Effector memory CD4-positive, alpha-beta T cell (primary cell): ENCODE results near the gene RPL34.

ENCODE experiments used
- DNase-seq, 3 donors: peaks; one replicate each; pipeline ENCODE4 v3.0.0-alpha.2; 2020
- H3K27ac ChIP-seq: 2 replicates; pipeline ENCODE4 v1.7.0; 2013; ENCODE audit warnings: mild to moderate bottlenecking, low read length, moderate library complexity; ENCODE audit not compliant: insufficient read depth, poor library complexity, severe bottlenecking
- H3K27me3 ChIP-seq: replicated peaks from 2 replicates; pipeline ENCODE4 v1.7.0; 2013; ENCODE audit warnings: mild to moderate bottlenecking, low read length; ENCODE audit not compliant: insufficient read depth, control insufficient read depth, poor library complexity, severe bottlenecking
- H3K36me3 ChIP-seq: 2 replicates; pipeline ENCODE4 v1.7.0; 2013; ENCODE audit warnings: mild to moderate bottlenecking, low read length, moderate library complexity; ENCODE audit not compliant: control insufficient read depth, insufficient read depth
- H3K4me1 ChIP-seq: 2 replicates; pipeline ENCODE4 v1.7.0; 2013; ENCODE audit warnings: low read length, mild to moderate bottlenecking; ENCODE audit not compliant: control insufficient read depth, insufficient read depth, poor library complexity, severe bottlenecking
- H3K4me3 ChIP-seq: 2 replicates; pipeline ENCODE4 v1.7.0; 2013; ENCODE audit warnings: low read length, low read depth, mild to moderate bottlenecking; ENCODE audit not compliant: insufficient read depth, poor library complexity, severe bottlenecking
- H3K9me3 ChIP-seq: 2 replicates; pipeline ENCODE4 v1.7.0; 2013; ENCODE audit warnings: mild to moderate bottlenecking, low read length, moderate library complexity; ENCODE audit not compliant: control insufficient read depth

The RPL34 gene

GRCh38 chr4:108649863-108650211 lies 29.5 kb downstream of the RPL34 start:
- DNase-seq = no peak
- H3K27me3 ChIP-seq = no peaks in the 10 kb centered on the region
- H3K9me3 ChIP-seq = no peaks in the 10 kb centered on the region
- peak overlapping the region; percentile 97 for H3K4me3 ChIP-seq
- no peaks in the 10 kb centered on the region for H3K36me3 ChIP-seq
- peaks cover 8% of the 10 kb centered on the region for H3K4me1 ChIP-seq
- H3K27ac ChIP-seq = peak overlapping the region; percentile 93

GRCh38 chr4:108650212-108651013 lies 30.0 kb downstream of the RPL34 start, which contains the start of gene OSTC:
Gene OSTC (plus strand): TSS chr4:108650599. CDS start chr4:108650656, 57 bp downstream.
- H3K4me1 ChIP-seq = peaks cover 8% of the 10 kb centered on the region
- peak within 1 kb of the TSS; percentile 97 for H3K4me3 ChIP-seq

GRCh38 chr4:108651014-108651791 lies 30.8 kb downstream of the RPL34 start:
- H3K27me3 ChIP-seq = no peaks in the 10 kb centered on the region
- DNase-seq = no peak
- H3K4me3 ChIP-seq = peak overlapping the region; percentile 97
- peaks cover 3% of the 10 kb centered on the region for H3K36me3 ChIP-seq
- H3K9me3 ChIP-seq = no peaks in the 10 kb centered on the region
- H3K27ac ChIP-seq = peak overlapping the region; percentile 93
- H3K4me1 ChIP-seq = peaks cover 8% of the 10 kb centered on the region

More at GRCh38 chr4:108650212-108651013, 30.0 kb downstream of the RPL34 start, which contains the start of gene OSTC:
- DNase-seq = peak; percentile 82 to 89 (median 83)
- Histone ChIP-seq H3K27me3 (no peaks in the 10 kb centered on the region), H3K36me3 (no peaks in the 10 kb centered on the region), H3K9me3 (no peaks in the 10 kb centered on the region), H3K27ac (peak within 1 kb of the TSS; percentile 93)

- no peaks in the 10 kb centered on the region for H3K27me3 ChIP-seq
- no peaks in the 10 kb centered on the region for H3K4me1 ChIP-seq
- H3K9me3 ChIP-seq = no peaks in the 10 kb centered on the region
- H3K27ac ChIP-seq = no peak overlapping the region
- H3K4me3 ChIP-seq = no peak overlapping the region
- H3K36me3 ChIP-seq = peaks cover 50% of the 10 kb centered on the region
- no peak for DNase-seq
Observed at GRCh38 chr4:108662629-108663028, 42.3 kb downstream of the RPL34 start.

- DNase-seq = no peak
- H3K4me3 ChIP-seq = no peak overlapping the region
- H3K36me3 ChIP-seq = peaks cover 5% of the 10 kb centered on the region
- no peak overlapping the region for H3K27ac ChIP-seq
- H3K9me3 ChIP-seq = no peaks in the 10 kb centered on the region
- H3K4me1 ChIP-seq = no peaks in the 10 kb centered on the region
- H3K27me3 ChIP-seq = no peaks in the 10 kb centered on the region
Observed at GRCh38 chr4:108674356-108674977, 54.1 kb downstream of the RPL34 start.
